Endometrium (tissue), 2 donors: ENCODE measurements around the gene EFNA3.

Experiments
- FAIRE-seq: peaks from 2 replicates; lab custom pipeline; 2012; peaks lifted over from hg19 to GRCh38; lab: Jason Lieb, UNC
- donor health status: control.
- donor health status: control.

The EFNA3 gene

GRCh38 chr1:155068599-155068998, 10.0 kb upstream of the EFNA3 start:
- FAIRE-seq: no peak

GRCh38 chr1:155069551-155070157, 9.0 kb upstream of the EFNA3 start:
- FAIRE-seq: no peak

- no peak for FAIRE-seq
These were observed 8.4 kb upstream of the EFNA3 start for GRCh38 chr1:155070158-155070621.

- no peak for FAIRE-seq
These were observed 7.7 kb upstream of the EFNA3 start for GRCh38 chr1:155070721-155071569.

- FAIRE-seq: no peak
These were observed 6.9 kb upstream of the EFNA3 start for GRCh38 chr1:155071701-155072100.

GRCh38 chr1:155072531-155073289, 5.9 kb upstream of the EFNA3 start:
- no peak for FAIRE-seq

- no peak for FAIRE-seq
These were observed 5.0 kb upstream of the EFNA3 start for GRCh38 chr1:155073377-155074242.

- FAIRE-seq: no peak
These were observed 3.1 kb upstream of the EFNA3 start for GRCh38 chr1:155075535-155075934.

- no peak for FAIRE-seq
These were observed 2.3 kb upstream of the EFNA3 start for GRCh38 chr1:155076371-155076770.

GRCh38 chr1:155077346-155077745, 1.3 kb upstream of the EFNA3 start:
- FAIRE-seq: no peak

- no peak for FAIRE-seq
These were observed 735 bp upstream of the EFNA3 start for GRCh38 chr1:155077758-155078445.

GRCh38 chr1:155079210-155079486, 511 bp downstream of the EFNA3 start:
- no peak for FAIRE-seq

GRCh38 chr1:155079487-155080311, 1.1 kb downstream of the EFNA3 start:
- no peak for FAIRE-seq

GRCh38 chr1:155080312-155081228, 1.9 kb downstream of the EFNA3 start:
- FAIRE-seq: no peak

- no peak for FAIRE-seq
These were observed 3.0 kb downstream of the EFNA3 start for GRCh38 chr1:155081472-155082300.

GRCh38 chr1:155082301-155083051, 3.8 kb downstream of the EFNA3 start:
- FAIRE-seq: no peak

GRCh38 chr1:155083052-155083541, 4.5 kb downstream of the EFNA3 start:
- FAIRE-seq: no peak
